Measurements from ENCODE around the gene MSH2. TPM values are rescaled to one million over a fixed set of nuclear protein-coding genes. Genes with fewer than 3 reads are reported as not detected.

Gene MSH2
- total RNA-seq, 1 donor from 2014 or later, result 26.5 TPM

- H3K4me3 ChIP-seq (ENCODE audit: low read depth, low read length), result no peak overlapping the region
- DNase-seq (ENCODE audit: low read depth), result no peak
- TF ChIP-seq, protein P1, sequence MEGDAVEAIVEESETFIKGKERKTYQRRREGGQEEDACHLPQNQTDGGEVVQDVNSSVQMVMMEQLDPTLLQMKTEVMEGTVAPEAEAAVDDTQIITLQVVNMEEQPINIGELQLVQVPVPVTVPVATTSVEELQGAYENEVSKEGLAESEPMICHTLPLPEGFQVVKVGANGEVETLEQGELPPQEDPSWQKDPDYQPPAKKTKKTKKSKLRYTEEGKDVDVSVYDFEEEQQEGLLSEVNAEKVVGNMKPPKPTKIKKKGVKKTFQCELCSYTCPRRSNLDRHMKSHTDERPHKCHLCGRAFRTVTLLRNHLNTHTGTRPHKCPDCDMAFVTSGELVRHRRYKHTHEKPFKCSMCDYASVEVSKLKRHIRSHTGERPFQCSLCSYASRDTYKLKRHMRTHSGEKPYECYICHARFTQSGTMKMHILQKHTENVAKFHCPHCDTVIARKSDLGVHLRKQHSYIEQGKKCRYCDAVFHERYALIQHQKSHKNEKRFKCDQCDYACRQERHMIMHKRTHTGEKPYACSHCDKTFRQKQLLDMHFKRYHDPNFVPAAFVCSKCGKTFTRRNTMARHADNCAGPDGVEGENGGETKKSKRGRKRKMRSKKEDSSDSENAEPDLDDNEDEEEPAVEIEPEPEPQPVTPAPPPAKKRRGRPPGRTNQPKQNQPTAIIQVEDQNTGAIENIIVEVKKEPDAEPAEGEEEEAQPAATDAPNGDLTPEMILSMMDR (IDR thresholded peaks at IDR 0.05; ENCODE audit: insufficient read depth, low read length, poor library complexity, severe bottlenecking), result no peak
- no peaks in the 10 kb centered on the region for H3K27me3 ChIP-seq (ENCODE audit: control insufficient read depth, insufficient read depth, low read length)
- no peaks in the 10 kb centered on the region for H3K36me3 ChIP-seq (ENCODE audit: control insufficient read depth, insufficient read depth, low read length)
These were observed 84.5 kb downstream of the MSH2 start for GRCh38 chr2:47487498-47487875.

GRCh38 chr2:47488870-47489584 is 86.1 kb downstream of the MSH2 start:
- DNase-seq (ENCODE audit: low read depth), result peak; percentile 55
- H3K4me3 ChIP-seq (ENCODE audit: low read depth, low read length), result no peak overlapping the region
- TF ChIP-seq, protein P1 (IDR thresholded peaks at IDR 0.05; ENCODE audit: insufficient read depth, low read length, poor library complexity, severe bottlenecking), result no peak
- H3K27me3 ChIP-seq (ENCODE audit: control insufficient read depth, insufficient read depth, low read length), result no peaks in the 10 kb centered on the region
- no peaks in the 10 kb centered on the region for H3K36me3 ChIP-seq (ENCODE audit: control insufficient read depth, insufficient read depth, low read length)

DNA sequence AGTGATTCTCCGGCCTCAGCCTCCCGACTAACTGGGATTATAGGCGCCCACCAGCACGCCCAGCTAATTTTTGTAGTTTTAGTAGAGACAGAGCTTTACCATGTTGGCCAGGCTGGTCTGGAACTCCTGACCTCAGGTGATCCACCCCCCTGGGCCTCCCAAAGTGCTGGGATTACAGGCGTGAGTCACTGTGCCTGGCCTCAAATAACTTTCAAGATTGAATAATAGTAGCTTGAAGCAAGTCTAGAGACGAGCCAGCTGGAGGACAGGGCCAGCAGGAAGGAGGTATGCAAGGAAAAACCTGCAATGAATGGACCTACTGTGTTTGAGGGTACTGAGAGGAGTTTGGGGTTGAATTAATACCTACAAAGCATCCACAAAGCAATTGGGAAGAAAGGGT is 87.5 kb downstream of the MSH2 start:
- no peaks in the 10 kb centered on the region for H3K36me3 ChIP-seq (ENCODE audit: control insufficient read depth, insufficient read depth, low read length)
- H3K27me3 ChIP-seq (ENCODE audit: control insufficient read depth, insufficient read depth, low read length), result no peaks in the 10 kb centered on the region
- no peak for DNase-seq (ENCODE audit: low read depth)
- H3K4me3 ChIP-seq (ENCODE audit: low read depth, low read length), result no peak overlapping the region
- TF ChIP-seq, protein P1 (IDR thresholded peaks at IDR 0.05; ENCODE audit: insufficient read depth, low read length, poor library complexity, severe bottlenecking), result no peak

DNA sequence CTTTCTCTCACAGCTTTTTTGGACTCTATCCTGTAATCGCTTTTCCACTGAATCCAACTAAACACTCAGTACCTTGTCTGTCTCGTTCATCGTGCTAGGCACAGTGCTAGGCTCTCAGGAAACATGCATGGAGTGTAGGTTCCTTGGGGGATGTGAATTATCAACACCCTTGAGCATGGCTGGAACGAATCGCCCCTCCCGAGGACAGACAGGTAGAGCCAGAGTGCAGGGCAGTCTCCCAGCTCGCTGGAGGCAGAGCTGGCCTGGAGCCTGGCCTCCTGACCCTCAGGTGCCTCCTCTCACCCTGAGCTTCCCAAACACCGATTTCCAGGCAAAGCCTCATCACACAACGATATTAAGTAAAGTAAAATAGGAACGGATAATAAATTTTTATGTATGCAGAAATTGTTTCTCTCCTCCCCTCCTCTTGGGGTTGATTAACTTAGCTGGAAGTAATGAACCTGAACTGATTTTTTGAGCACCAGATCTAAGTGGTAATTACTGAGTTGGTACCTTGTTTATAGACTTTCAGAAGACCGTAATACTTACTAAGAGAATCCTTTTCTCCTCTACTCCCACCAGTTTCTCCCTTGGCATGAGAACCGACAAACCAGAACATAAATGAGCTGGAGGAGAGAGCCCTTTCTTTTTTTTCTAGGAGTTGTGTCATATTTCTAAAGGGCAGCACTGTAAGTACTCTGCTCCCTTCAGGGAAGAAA is 90.5 kb downstream of the MSH2 start:
- H3K4me3 ChIP-seq (ENCODE audit: low read depth, low read length), result no peak overlapping the region
- DNase-seq (ENCODE audit: low read depth), result no peak

DNA sequence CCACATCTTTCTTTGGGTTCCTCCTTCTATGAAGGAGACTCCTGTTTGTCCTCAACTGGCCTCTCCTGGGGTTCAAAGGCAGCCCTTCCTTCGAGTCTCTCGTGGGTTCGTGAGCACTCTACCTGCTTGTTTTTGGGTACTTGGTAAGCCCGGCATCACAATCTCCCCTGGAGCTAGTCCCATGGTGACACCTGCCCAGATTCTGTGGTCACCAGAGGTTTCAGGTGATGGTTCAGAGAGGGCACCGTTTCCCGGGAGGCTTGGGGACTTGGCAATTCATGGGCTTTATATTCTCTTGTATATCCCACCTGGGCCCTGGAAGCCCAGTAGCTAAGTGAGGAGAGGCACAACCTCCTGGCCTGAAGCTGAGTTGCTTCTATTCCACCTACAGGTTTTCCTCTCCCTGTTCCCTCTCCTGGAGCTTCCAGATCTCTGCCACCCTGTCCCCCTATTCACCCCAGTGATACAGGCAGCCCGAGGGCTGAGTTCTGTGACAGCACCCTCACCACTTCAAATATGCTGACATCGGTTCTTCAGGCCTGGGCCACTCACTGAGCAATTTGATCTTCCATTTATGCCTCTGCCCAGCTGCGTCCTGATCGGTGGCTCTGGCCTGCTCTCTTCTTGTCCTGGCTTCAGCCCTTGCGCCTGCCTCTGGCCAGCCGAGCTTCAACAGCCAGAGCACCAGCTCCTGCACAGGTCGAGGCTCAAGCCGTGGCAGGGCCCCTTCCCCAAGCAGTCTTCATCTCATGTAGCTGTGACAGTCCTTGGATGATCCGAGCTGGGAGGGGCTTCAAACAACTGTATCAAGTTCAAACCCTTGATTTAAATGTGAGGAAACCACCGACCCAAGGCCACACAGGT is 91.5 kb downstream of the MSH2 start:
- TF ChIP-seq, protein P1 (IDR thresholded peaks at IDR 0.05; ENCODE audit: insufficient read depth, low read length, poor library complexity, severe bottlenecking), result no peak
- Histone ChIP-seq H3K36me3 (ENCODE audit: control insufficient read depth, insufficient read depth, low read length) (no peaks in the 10 kb centered on the region), H3K4me3 (ENCODE audit: low read depth, low read length) (no peak overlapping the region), H3K27me3 (ENCODE audit: control insufficient read depth, insufficient read depth, low read length) (no peaks in the 10 kb centered on the region)
- no peak for DNase-seq (ENCODE audit: low read depth)

More for the DNA sequence above, 90.5 kb downstream of the MSH2 start:
- TF ChIP-seq, protein P1 (IDR thresholded peaks at IDR 0.05; ENCODE audit: insufficient read depth, low read length, poor library complexity, severe bottlenecking), result no peak
- no peaks in the 10 kb centered on the region for H3K27me3 ChIP-seq (ENCODE audit: control insufficient read depth, insufficient read depth, low read length)
- H3K36me3 ChIP-seq (ENCODE audit: control insufficient read depth, insufficient read depth, low read length), result no peaks in the 10 kb centered on the region

Measured in kidney epithelial cell (primary cell).